Middle frontal gyrus (tissue), 1 donor: ENCODE data around the gene CACHD1.

ENCODE experiments used
- DNase-seq: peaks from one replicate; pipeline ENCODE4 v3.0.0-alpha.2; 2015; ENCODE audit warnings: low spot score; ENCODE audit errors: extremely low spot score

Gene CACHD1

GRCh38 chr1:64469977-64470664, at the start of gene CACHD1:
Gene CACHD1, plus strand, starts transcription at chr1:64470129. Its CDS starts 616 bp downstream, at chr1:64470745.
- peak; percentile 47 for DNase-seq

- no peak for DNase-seq
These were observed 48.6 kb upstream of the CACHD1 start for GRCh38 chr1:64421377-64421776.

DNA sequence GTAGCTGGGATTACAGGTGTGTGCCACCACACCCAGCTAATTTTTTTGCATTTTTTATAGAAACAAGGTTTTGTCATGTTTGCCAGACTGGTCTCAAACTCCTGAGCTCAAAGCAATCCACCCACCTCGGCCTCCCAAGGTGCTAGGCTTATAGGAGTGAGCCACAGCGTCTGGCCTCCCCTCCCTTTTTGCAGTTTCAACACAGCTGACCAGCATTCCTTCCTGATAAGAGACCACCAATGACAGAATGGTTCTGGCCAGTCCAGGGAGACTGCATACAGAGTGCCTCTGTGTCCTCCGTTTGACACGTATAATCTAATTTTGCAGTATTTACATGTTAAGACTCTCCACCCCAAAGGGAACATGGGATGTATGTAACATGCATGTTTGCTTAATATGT, 46.4 kb upstream of the CACHD1 start:
- no peak for DNase-seq

DNA sequence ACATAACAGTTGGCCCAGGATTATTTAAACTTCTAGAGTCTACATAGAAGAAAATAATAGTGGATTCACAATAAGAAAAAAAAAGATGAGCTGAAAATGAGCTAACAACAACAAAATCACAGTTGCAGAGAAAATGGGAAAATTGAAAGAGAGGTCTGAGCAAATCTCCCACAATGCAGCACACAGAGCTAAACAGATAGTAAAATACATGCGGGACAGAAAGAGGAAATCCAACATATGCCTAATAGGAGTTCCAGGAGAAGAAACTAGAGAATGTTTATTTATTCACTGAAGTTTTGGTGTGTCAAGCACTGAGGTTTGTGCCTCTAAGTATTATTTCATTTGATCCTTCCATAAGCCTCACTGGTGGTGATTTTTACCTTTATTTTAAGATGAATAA, 45.5 kb upstream of the CACHD1 start:
- DNase-seq: no peak

DNA sequence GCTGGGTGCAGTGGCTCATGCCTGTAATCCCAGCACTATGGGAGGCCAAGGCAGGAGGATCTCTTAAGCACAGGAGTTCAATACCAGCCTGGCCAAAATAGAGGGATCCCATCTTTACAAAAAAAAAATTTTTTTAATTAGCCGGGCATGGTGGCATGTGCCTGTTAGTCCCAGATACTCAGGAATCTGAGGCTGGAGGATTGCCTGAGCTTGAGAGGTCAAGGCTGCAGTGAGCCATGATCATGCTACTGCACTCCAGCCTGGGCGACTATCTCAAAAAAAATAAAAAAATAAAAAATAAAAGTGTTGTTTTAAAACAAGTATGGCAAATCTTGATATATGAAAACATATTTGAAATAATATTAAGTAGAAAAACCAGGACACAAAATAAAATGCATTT, 44.4 kb upstream of the CACHD1 start:
- DNase-seq: no peak

DNA sequence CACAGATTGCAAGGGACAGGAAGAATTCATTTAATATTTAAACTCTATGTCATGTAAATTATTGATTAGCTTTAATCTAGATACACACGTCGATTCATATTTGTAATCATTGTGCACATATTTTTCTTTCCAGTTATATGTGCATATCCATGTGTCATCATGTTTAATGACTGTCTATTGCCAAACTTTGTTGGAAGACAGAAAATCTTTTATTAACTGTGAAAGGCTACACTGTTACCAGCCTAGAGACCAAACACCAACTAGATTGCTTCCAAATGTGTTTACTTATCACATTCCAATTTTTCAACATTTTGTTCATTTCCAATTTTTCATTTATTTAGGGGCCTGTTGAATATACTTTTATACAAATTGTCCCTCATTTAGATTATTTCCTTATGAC, 43.2 kb upstream of the CACHD1 start:
- no peak for DNase-seq

GRCh38 chr1:64427879-64428278, 42.0 kb upstream of the CACHD1 start:
- no peak for DNase-seq

DNA sequence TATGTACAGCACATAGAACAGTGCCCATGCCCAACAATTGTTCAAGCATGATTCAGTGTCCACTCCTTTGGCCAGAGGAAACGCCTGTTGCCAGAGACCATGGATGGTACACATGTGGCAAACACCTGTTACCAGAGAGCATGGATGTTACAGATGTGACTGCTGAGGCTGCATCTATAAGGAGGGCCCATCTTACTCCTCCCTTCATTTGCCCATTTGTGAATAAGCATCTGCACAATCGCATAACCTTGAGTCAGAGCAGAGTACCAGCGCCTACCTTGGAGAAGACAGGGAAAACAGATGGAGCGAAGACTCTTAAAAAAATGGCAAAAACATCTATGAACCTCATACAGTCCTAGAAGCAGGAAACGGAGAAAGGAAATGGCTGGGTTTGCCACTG, 36.6 kb upstream of the CACHD1 start:
- no peak for DNase-seq

DNA sequence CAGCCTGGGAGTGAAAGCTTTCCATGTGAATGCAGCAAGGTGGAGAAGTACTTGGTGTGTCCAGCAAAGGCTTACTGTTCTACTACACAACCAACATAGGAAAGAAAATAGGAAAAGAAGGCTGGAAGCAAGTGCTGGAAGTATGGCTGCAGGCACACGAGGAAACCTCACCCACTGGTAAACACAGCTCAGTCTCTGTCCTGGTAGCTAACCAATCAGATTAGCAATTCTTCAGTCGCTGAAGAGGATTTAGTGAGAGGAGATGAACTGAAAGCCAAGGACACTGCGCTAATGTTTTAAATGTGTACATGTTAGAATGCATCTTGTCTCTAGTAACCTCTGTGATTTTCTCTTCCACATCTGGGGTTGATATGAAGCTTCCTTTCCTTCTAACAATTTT, 36.2 kb upstream of the CACHD1 start:
- DNase-seq: no peak

DNA sequence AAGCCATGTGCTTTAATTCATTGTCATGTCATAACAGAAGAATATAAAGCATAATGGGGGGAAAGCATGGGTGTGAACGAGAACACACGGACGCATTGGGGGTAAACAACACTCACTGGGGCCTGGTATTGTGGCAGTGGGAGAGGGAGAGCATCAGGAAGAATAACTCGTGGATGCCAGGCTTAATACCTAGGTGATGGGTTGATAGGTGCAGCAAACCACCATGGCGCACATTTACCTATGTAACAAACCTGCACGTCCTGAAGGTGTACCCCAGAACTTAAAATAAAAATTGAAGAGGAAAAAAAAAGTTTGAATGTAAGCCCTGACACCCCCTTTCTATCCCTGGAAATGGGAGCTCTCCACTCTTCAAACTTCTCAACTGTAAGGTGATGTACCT, 34.9 kb upstream of the CACHD1 start:
- no peak for DNase-seq

DNA sequence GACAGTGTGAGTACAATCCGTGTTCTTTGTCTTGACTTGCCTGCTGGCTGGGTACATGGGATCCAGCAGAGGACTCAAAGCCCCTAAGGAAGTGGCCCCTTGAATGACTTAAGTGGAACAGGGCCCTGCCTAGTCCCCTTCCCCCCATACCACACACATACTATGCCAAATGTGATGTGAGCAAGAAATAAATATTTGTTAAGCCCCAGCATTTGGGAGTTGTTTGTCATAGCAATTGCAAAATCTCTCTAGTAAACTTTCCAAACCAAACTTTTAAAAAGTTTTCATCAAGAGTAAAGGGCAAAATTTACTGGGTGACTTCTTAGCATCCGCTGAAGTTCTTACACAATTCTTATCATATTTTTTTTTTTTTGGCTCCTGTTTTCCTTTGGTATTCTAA, 32.5 kb upstream of the CACHD1 start:
- no peak for DNase-seq

DNA sequence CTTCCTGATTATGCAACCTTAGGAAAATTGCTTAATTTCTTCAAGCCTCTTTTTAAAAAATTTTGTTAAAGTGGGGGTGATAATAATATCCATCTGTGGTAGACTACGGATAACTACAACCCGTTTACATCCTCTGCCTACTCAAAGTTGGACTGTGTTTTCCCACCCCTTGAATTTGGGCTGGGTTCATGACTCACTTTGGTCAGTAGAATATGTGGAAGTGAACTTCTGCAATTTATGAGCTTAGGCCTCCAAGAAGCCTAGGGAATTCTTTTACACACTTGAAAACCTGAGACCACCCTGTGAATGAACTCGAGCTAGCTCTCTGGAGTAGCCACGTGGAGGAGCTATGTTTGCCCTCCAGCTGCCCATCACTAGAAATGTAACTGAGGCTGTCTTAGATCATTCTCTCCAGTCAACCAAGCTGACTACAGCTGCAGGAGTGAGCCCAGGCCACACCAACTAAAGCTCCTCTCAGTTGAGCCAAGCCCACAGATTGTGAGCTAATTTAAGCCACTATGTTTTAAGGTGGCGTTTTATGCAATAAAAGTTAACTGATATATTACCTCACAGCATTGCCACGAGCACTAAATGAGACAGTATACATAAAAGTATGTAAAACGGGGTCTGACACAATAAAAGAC, 29.6 kb upstream of the CACHD1 start:
- DNase-seq: no peak

DNA sequence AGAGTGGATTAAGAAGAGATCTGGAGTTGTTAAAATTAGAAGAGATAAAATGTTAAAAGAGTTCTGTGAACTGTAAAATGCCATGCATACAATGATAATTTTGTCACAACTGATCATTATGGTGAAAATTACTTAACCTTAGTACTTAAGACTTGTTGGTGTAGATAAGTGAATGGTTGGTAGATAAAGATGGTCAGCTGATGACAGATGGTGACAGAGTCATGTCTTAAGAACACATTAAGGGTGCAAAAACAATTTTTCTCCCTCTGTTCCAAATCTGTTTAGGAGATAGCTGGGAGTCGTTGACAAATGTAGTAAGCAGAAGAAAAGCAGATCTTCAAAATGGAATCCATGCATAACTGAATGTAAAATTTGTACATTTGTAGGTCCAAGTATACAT, 18.5 kb upstream of the CACHD1 start:
- no peak for DNase-seq

DNA sequence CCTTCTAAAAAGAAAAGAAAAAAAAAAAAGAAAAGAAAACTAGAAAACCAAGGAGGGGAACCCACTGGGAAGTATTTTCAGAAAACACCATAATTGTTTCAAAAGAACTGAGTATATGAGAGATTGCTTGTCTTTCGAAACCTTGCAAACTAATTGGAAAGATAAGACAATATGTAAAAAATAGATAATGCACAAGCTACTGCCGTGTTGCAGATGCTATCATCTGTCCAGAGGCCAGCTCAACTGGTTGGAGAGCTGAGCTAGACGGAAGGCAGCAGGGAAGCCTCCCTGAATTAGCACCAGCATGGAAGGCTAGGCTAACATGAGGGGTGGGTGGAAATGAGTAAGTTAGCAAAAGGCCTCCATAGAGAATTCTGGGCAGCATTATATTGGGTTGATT, 16.2 kb upstream of the CACHD1 start:
- DNase-seq: no peak

GRCh38 chr1:64458915-64459314, 11.0 kb upstream of the CACHD1 start:
- DNase-seq: no peak

- no peak for DNase-seq
These were observed 10.2 kb upstream of the CACHD1 start for GRCh38 chr1:64459743-64460142.

DNA sequence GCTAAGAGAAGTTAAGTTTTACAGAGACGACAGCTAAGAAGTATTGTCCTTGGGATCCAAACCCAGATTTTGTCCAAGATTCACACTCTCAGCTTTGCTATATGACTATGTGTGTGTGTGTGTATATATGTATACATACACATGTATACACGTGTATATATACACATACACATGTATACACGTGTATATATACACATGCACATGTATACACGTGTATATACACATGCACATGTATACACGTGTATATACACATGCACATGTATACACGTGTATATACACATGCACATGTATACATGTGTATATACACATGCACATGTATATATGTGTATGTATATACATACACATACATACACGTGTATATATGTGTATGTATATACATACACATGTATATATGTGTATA, 3.9 kb upstream of the CACHD1 start:
- no peak for DNase-seq

DNA sequence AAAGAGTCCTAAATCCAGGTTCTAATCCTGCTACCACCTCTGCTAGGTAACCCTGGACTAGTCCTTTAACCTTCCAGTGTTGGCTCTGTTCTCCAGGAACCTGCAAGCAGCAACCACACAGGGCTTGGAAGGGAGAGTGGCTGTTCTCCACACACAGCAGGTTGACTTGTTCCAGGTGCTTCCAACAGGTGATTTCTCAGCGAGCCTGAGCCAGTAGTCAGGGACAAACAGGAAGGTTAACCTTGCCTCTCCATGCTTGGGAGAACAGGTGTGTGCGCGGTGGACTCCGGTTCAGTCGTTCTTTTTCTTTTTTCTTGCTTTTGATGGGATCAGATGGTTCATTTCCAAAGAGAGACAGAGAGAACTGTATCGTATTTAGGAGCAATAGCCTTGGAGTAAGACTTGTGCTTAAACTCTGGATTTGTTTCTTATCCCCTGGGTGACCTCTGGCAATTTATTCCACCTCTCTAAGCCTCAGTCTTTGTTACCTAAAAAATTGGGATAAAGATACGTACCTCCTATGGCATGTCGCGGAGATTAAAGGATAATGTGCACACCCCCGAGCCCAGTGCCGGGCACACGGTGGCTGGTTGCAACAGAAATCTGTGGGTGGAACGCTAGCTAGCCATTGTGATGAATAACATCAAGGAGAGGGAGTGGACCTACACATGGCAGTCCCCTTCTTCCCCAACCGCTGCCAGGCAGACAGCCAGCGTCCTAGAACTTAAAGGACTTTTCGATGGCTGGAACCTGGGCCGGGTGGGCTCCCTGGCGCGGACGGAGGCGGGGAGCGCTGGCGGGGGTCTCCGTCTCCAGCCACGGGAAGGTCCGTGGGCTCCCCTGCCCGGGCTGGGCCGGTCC, 583 bp upstream of the CACHD1 start:
- no peak for DNase-seq

- no peak for DNase-seq
These were observed 812 bp downstream of the CACHD1 start for GRCh38 chr1:64470665-64471217.

DNA sequence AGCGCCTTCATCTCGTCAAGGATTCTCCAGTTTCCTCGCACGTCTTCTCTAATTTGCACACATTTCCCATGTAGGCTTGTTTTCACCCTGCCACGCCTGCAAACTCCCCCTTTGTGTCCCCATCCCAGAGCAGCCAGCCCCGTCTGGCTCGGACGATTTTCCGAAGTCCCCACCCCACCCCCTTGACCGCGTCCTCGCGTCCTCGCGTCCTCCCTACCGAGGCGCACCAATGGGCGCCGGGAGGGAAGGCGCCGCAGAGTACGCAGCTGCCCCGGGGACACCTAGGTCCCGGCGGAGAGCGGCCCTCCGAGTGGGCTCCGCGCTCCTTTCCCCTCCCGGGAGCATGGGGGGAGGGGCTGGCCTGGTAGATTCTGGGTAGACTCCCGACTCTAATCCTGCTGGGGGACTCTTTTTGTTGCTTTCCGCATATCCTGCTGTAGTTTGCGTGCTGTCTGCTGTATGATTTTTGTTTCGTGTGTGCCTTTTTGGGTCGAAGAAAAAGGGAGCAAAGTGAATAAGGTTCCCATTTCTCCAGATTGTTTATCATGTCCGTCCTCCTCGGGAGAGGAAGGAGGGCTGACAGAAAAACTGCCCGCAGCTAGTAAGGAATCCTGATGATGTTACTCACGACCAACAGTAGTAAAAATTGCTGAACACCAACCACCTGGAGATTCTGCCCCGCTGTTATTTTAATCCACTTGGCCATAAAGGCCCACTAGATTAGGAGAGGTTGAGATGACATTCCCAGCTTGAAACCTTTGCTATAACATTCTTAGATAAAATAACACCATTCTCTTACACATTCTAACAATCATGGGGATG, 1.5 kb downstream of the CACHD1 start:
- DNase-seq: no peak

GRCh38 chr1:64472040-64472376, 2.1 kb downstream of the CACHD1 start:
- DNase-seq: no peak
